Stimulated activated CD4-positive, alpha-beta T cell treated with anti-CD3 and anti-CD28 coated beads, TNF-alpha, amount 100 ng/mL, for 24 hours (primary cell): ENCODE data around the gene MGAT3.
"Not testable (repeated sequence)": the region's sequence is repeated elsewhere in the genome, so short reads cannot be mapped to it uniquely, and the experiment has no call there.

ENCODE experiments used
- DNase-seq, 3 experiments: peaks; one replicate each; pipeline ENCODE4 v3.0.0-alpha.2; 2020; ENCODE audit warnings: low read depth in 3 of 3

The MGAT3 gene

GRCh38 chr22:39512026-39512425 lies 55.2 kb downstream of the MGAT3 start:
- no peak for DNase-seq

GRCh38 chr22:39513791-39514190 lies 57.0 kb downstream of the MGAT3 start:
- no peak for DNase-seq

GRCh38 chr22:39514373-39514973 lies 57.7 kb downstream of the MGAT3 start:
- DNase-seq = no peak

- DNase-seq = no peak
Measured at GRCh38 chr22:39515266-39516050, 58.6 kb downstream of the MGAT3 start.

- DNase-seq = no peak
Measured at GRCh38 chr22:39517470-39517869, 60.7 kb downstream of the MGAT3 start.

- no peak for DNase-seq
Measured at GRCh38 chr22:39518144-39518786, 61.5 kb downstream of the MGAT3 start.

- DNase-seq = no peak
Measured at GRCh38 chr22:39518996-39519680, 62.3 kb downstream of the MGAT3 start.

GRCh38 chr22:39519681-39520225 lies 62.9 kb downstream of the MGAT3 start:
- peak; percentile 92 to 95 (median 93) for DNase-seq

- peak; percentile 80 to 86 (median 81) for DNase-seq
Measured at GRCh38 chr22:39520226-39521105, 63.7 kb downstream of the MGAT3 start, which contains the start of gene ATF4. ATF4 (plus strand) TSS chr22:39520562; CDS start chr22:39521446, 884 bp downstream.

GRCh38 chr22:39521106-39521885 lies 64.5 kb downstream of the MGAT3 start:
- DNase-seq = not testable (repeated sequence)

- DNase-seq = not testable (repeated sequence)
Measured at GRCh38 chr22:39522091-39522490, 65.3 kb downstream of the MGAT3 start.

- no peak for DNase-seq
Measured at GRCh38 chr22:39522567-39523300, 65.9 kb downstream of the MGAT3 start.

GRCh38 chr22:39524089-39524752 lies 67.4 kb downstream of the MGAT3 start:
- no peak for DNase-seq

GRCh38 chr22:39524753-39525657 lies 68.2 kb downstream of the MGAT3 start:
- no peak for DNase-seq

- no peak for DNase-seq
Measured at GRCh38 chr22:39525658-39525975, 68.8 kb downstream of the MGAT3 start.

- no peak for DNase-seq
Measured at GRCh38 chr22:39526736-39527171, 69.9 kb downstream of the MGAT3 start.

- DNase-seq = no peak
Measured at GRCh38 chr22:39527481-39527961, 70.7 kb downstream of the MGAT3 start.
